Stomach (tissue), 9 donors: Measurements from ENCODE around the gene SERAC1. TPM values are rescaled to one million over a fixed set of nuclear protein-coding genes. Genes with fewer than 3 reads are reported as not detected.
"Not testable (repeated sequence)": the region's sequence is repeated elsewhere in the genome, so short reads cannot be mapped to it uniquely, and the experiment has no call there.

Experiments used
- DNase-seq, 2 donors: peaks; one replicate each; pipeline versions ENCODE4 v3.0.0 to v3.0.0-alpha.2; 2013 to 2019
- H3K27ac ChIP-seq, 5 donors: fragments of 200-600 bp in 4 of 5; sonication (generic) in 4 of 5; one replicate each; pipeline ENCODE4 v1.5.1; 2013 to 2019; ENCODE audit warnings: mild to moderate bottlenecking in 1 of 5, moderate library complexity in 1 of 5
- H3K27me3 ChIP-seq, 3 donors: fragments of 200-600 bp; sonication (generic); one replicate each; pipeline ENCODE4 v1.5.1; 2017 to 2019; ENCODE audit warnings: mixed run types in 1 of 3
- H3K36me3 ChIP-seq, 4 donors: fragments of 200-600 bp; sonication (generic); 1 replicate in 3 of 4; 2 replicates in 1 of 4; pipeline ENCODE4 v1.5.1; 2016 to 2019
- H3K4me1 ChIP-seq, 4 donors: fragments of 200-600 bp; sonication (generic); one replicate each; pipeline ENCODE4 v1.5.1; 2016 to 2019
- H3K4me3 ChIP-seq, 4 donors: fragments of 200-600 bp; sonication (generic) in 3 of 4; one replicate each; pipeline ENCODE4 v1.5.1; 2016 to 2019; ENCODE audit warnings: mild to moderate bottlenecking in 1 of 4
- H3K9me3 ChIP-seq, 4 donors: fragments of 200-600 bp; sonication (generic); one replicate each; pipeline ENCODE4 v1.5.1; 2016 to 2019
- CTCF ChIP-seq, 7 experiments: fragments of 450-650 bp in 4 of 7; fragments of 200-600 bp in 3 of 7; sonication (generic) in 3 of 7; IDR thresholded peaks; one replicate each; pipeline ENCODE4 v1.5.1; 2016 to 2019; ENCODE audit warnings: antibody characterized with exemption in 7 of 7, control low read depth in 2 of 7, mild to moderate bottlenecking in 1 of 7
- EP300 ChIP-seq: sonication (generic); formaldehyde crosslinking; IDR thresholded peaks from one replicate; pipeline ENCODE4 v1.6.1; 2017; ENCODE audit warnings: antibody characterized with exemption
- POLR2A ChIP-seq, 4 donors: fragments of 450-650 bp; IDR thresholded peaks; one replicate each; pipeline ENCODE4 v1.6.1; 2016; ENCODE audit warnings: antibody characterized with exemption in 4 of 4, control low read depth in 2 of 4, mild to moderate bottlenecking in 1 of 4, moderate library complexity in 1 of 4
- POLR2AphosphoS5 ChIP-seq, 3 donors: sonication (generic); formaldehyde crosslinking; IDR thresholded peaks; one replicate each; pipeline ENCODE4 v1.6.1; 2016; ENCODE audit warnings: antibody characterized with exemption in 3 of 3
- WGBS, 5 donors: extraction: QIAGEN DNeasy Blood & Tissue Kit in 3 of 5; methylation state at CpG; one replicate each; pipeline versions ENCODE4 v1.1.5 to v1.1.7; 2013 to 2018; 5-methylcytosine and 5-hydroxymethylcytosine counted together
- intact Hi-C: fragments of 100-400 bp; cut with DNase I; formaldehyde crosslinking; loops from one replicate; pipeline ENCODE4 v1.15.1; 2023; ENCODE audit warnings: low total_unique reads
- polyA plus RNA-seq, 3 donors: library from polyadenylated mRNA; stranded (reverse); fragments of 200-250 nt; gene quantifications; one replicate each; pipeline ENCODE4 v1.2.3, GENCODE V29; 2013
- total RNA-seq, 5 donors: library from RNA; depleted of rRNA; stranded (reverse); fragments of >200 nt; gene quantifications; one replicate each; pipeline versions ENCODE4 v1.1.0 to v1.2.3, GENCODE V29; 2014 to 2016
- donor health status: healthy with polysubstance abuse.
- donor health status: Bipolar disorder and iron deficiency.
- donor health status: healthy.

Gene SERAC1
- total and polyA plus RNA-seq, 8 donors, result 0.58 to 27.2 (median 4.3) TPM

- Histone ChIP-seq H3K4me3 (no peak overlapping the region), H3K27me3 (no peaks in the 10 kb centered on the region), H3K36me3 (peaks cover 0 to 63% (median 54%) of the 10 kb centered on the region in 4 donors), H3K9me3 (no peaks in the 10 kb centered on the region), H3K27ac (peak overlapping the region in 1 of 5 donors; percentile 38), H3K4me1 (no peaks in the 10 kb centered on the region)
- intact Hi-C loops, result no loop called here
- DNase-seq, result no peak
- no peak for TF ChIP-seq CTCF (IDR thresholded peaks at IDR 0.05)
- 78 to 89% (median 83%) methylated on average over 4 of the region's 4 CpGs for WGBS, 5 donors
These were observed 15.4 kb downstream of the SERAC1 start for GRCh38 chr6:158152659-158153058.

GRCh38 chr6:158152025-158152424 is 16.0 kb downstream of the SERAC1 start:
- H3K36me3 ChIP-seq, result peaks cover 0 to 58% (median 49%) of the 10 kb centered on the region in 4 donors
- intact Hi-C loops, H3K27ac ChIP-seq, H3K9me3 ChIP-seq, DNase-seq, H3K4me3 ChIP-seq, H3K27me3 ChIP-seq, H3K4me1 ChIP-seq: not testable (repeated sequence)
- WGBS, 5 donors, result 84 to 97% (median 92%) methylated on average over 7 of the region's 7 CpGs

- no peaks in the 10 kb centered on the region for H3K9me3 ChIP-seq
- no peak overlapping the region for H3K4me3 ChIP-seq
- H3K27ac ChIP-seq, result no peak overlapping the region
- H3K36me3 ChIP-seq, result peaks cover 4 to 65% (median 55%) of the 10 kb centered on the region in 4 donors
- intact Hi-C loops, result no loop called here
- whole genome bisulfite sequencing, 5 donors, result 72 to 79% (median 77%) methylated on average over 5 of the region's 5 CpGs
- no peak for DNase-seq
- H3K27me3 ChIP-seq, result no peaks in the 10 kb centered on the region
- no peaks in the 10 kb centered on the region for H3K4me1 ChIP-seq
- TF ChIP-seq POLR2A (IDR thresholded peaks at IDR 0.05) (no peak), POLR2AphosphoS5 (IDR thresholded peaks at IDR 0.05) (no peak), CTCF (IDR thresholded peaks at IDR 0.05) (no peak), EP300 (no peak)
These were observed 17.4 kb downstream of the SERAC1 start for GRCh38 chr6:158150701-158151100.

- H3K27me3 ChIP-seq, result no peaks in the 10 kb centered on the region
- intact Hi-C loops, result no loop called here
- WGBS, 5 donors, result 62 to 91% (median 79%) methylated on average over 3 of the region's 3 CpGs
- no peaks in the 10 kb centered on the region for H3K9me3 ChIP-seq
- H3K4me3 ChIP-seq, result no peak overlapping the region
- no peak for DNase-seq
- peaks cover 4 to 65% (median 49%) of the 10 kb centered on the region in 4 donors for H3K36me3 ChIP-seq
- no peak for TF ChIP-seq EP300
- no peak for TF ChIP-seq CTCF (IDR thresholded peaks at IDR 0.05)
- no peak for TF ChIP-seq POLR2AphosphoS5 (IDR thresholded peaks at IDR 0.05)
- no peak for TF ChIP-seq POLR2A (IDR thresholded peaks at IDR 0.05)
- no peak overlapping the region for H3K27ac ChIP-seq
- H3K4me1 ChIP-seq, result no peaks in the 10 kb centered on the region
These were observed 18.4 kb downstream of the SERAC1 start for GRCh38 chr6:158149641-158150040.

GRCh38 chr6:158143700-158144099 is 24.4 kb downstream of the SERAC1 start:
- no peak overlapping the region for H3K27ac ChIP-seq
- intact Hi-C loops, result no loop called here
- peaks cover 4 to 74% (median 59%) of the 10 kb centered on the region in 4 donors for H3K36me3 ChIP-seq
- no peak for DNase-seq
- no peaks in the 10 kb centered on the region for H3K4me1 ChIP-seq
- no peak for TF ChIP-seq EP300
- TF ChIP-seq CTCF (IDR thresholded peaks at IDR 0.05), result no peak
- TF ChIP-seq POLR2A (IDR thresholded peaks at IDR 0.05), result no peak
- no peak for TF ChIP-seq POLR2AphosphoS5 (IDR thresholded peaks at IDR 0.05)
- H3K4me3 ChIP-seq, result no peak overlapping the region
- WGBS, 5 donors, result 21 to 63% (median 51%) methylated on average over 1 of the region's 1 CpG
- no peaks in the 10 kb centered on the region for H3K9me3 ChIP-seq
- H3K27me3 ChIP-seq, result no peaks in the 10 kb centered on the region
